ENCODE data around the gene DGKQ.

DGKQ gene

GRCh38 chr4:968221-968620 is 5.1 kb downstream of the DGKQ start:
- no peaks in the 10 kb centered on the region for H3F3A ChIP-seq (ENCODE audit: control insufficient read depth, insufficient read depth)
- H3K4me1 ChIP-seq (ENCODE audit: control insufficient read depth, low read length): peaks cover 7% of the 10 kb centered on the region
- no peak overlapping the region for H3K4me3 ChIP-seq (ENCODE audit: low read length)
- H3K4me2 ChIP-seq (ENCODE audit: low read length): no peak overlapping the region
- no peaks in the 10 kb centered on the region for H3K9me3 ChIP-seq (ENCODE audit: control insufficient read depth, insufficient read depth, low read length)
- H3K79me2 ChIP-seq (ENCODE audit: control insufficient read depth, low read length): no peaks in the 10 kb centered on the region
- H3K36me3 ChIP-seq (ENCODE audit: control insufficient read depth, low read length): no peaks in the 10 kb centered on the region
- no peaks in the 10 kb centered on the region for H3K27me3 ChIP-seq (ENCODE audit: control insufficient read depth, low read length)
- H3K27ac ChIP-seq (ENCODE audit: low read depth, low read length): no peak overlapping the region
- TF ChIP-seq CTCF (IDR thresholded peaks at IDR 0.05; ENCODE audit: low read depth, low read length, poor library complexity, severe bottlenecking) (no peak), EZH2phosphoT487 (IDR thresholded peaks at IDR 0.05; ENCODE audit: borderline replicate concordance, low read length) (no peak)
- H3K9me2 ChIP-seq (replicated peaks; ENCODE audit: control insufficient read depth, low read length): no peaks in the 10 kb centered on the region
- H4K20me1 ChIP-seq (ENCODE audit: control insufficient read depth, insufficient read depth, low read depth, low read length): peaks cover 14% of the 10 kb centered on the region

GRCh38 chr4:967113-968104 is 6.0 kb downstream of the DGKQ start:
- Histone ChIP-seq H3K9me2 (replicated peaks; ENCODE audit: control insufficient read depth, low read length) (no peaks in the 10 kb centered on the region), H4K20me1 (ENCODE audit: control insufficient read depth, insufficient read depth, low read depth, low read length) (peaks cover 14% of the 10 kb centered on the region), H3K27ac (ENCODE audit: low read depth, low read length) (no peak overlapping the region), H3K4me2 (ENCODE audit: low read length) (no peak overlapping the region), H3F3A (ENCODE audit: control insufficient read depth, insufficient read depth) (no peaks in the 10 kb centered on the region), H3K79me2 (ENCODE audit: control insufficient read depth, low read length) (no peaks in the 10 kb centered on the region), H3K4me3 (ENCODE audit: low read length) (no peak overlapping the region), H3K36me3 (ENCODE audit: control insufficient read depth, low read length) (no peaks in the 10 kb centered on the region), H3K4me1 (ENCODE audit: control insufficient read depth, low read length) (peaks cover 3% of the 10 kb centered on the region), H3K27me3 (ENCODE audit: control insufficient read depth, low read length) (no peaks in the 10 kb centered on the region), H3K9me3 (ENCODE audit: control insufficient read depth, insufficient read depth, low read length) (no peaks in the 10 kb centered on the region)
- no peak for TF ChIP-seq CTCF (IDR thresholded peaks at IDR 0.05; ENCODE audit: low read depth, low read length, poor library complexity, severe bottlenecking)
- TF ChIP-seq EZH2phosphoT487 (IDR thresholded peaks at IDR 0.05; ENCODE audit: borderline replicate concordance, low read length): no peak

- Histone ChIP-seq H3K79me2 (ENCODE audit: control insufficient read depth, low read length) (no peaks in the 10 kb centered on the region), H3K27ac (ENCODE audit: low read depth, low read length) (no peak overlapping the region), H4K20me1 (ENCODE audit: control insufficient read depth, insufficient read depth, low read depth, low read length) (peaks cover 8% of the 10 kb centered on the region), H3K4me3 (ENCODE audit: low read length) (no peak overlapping the region), H3F3A (ENCODE audit: control insufficient read depth, insufficient read depth) (no peaks in the 10 kb centered on the region), H3K36me3 (ENCODE audit: control insufficient read depth, low read length) (no peaks in the 10 kb centered on the region), H3K9me3 (ENCODE audit: control insufficient read depth, insufficient read depth, low read length) (no peaks in the 10 kb centered on the region), H3K9me2 (replicated peaks; ENCODE audit: control insufficient read depth, low read length) (no peaks in the 10 kb centered on the region), H3K4me2 (ENCODE audit: low read length) (no peak overlapping the region), H3K27me3 (ENCODE audit: control insufficient read depth, low read length) (no peaks in the 10 kb centered on the region), H3K4me1 (ENCODE audit: control insufficient read depth, low read length) (no peaks in the 10 kb centered on the region)
- no peak for TF ChIP-seq EZH2phosphoT487 (IDR thresholded peaks at IDR 0.05; ENCODE audit: borderline replicate concordance, low read length)
- TF ChIP-seq CTCF (IDR thresholded peaks at IDR 0.05; ENCODE audit: low read depth, low read length, poor library complexity, severe bottlenecking): no peak
These were observed 6.9 kb downstream of the DGKQ start for GRCh38 chr4:966266-967112.

All from DOHH2 (cell line).